ES-I3 (cell line): ENCODE data around the gene CDC27.
A peak's percentile ranks its signal among the peaks of the same experiment; 100 is the strongest.
"Not testable (repeated sequence)": the region's sequence is repeated elsewhere in the genome, so short reads cannot be mapped to it uniquely, and the experiment has no call there.

ENCODE experiments used
- H3K36me3 ChIP-seq: 2 replicates; pipeline ENCODE4 v1.6.1; 2013; ENCODE audit warnings: mild to moderate bottlenecking, low read length, control low read depth, moderate library complexity; ENCODE audit not compliant: insufficient read depth
- H3K4me1 ChIP-seq: 2 replicates; pipeline ENCODE4 v1.6.1; 2013; ENCODE audit warnings: mild to moderate bottlenecking, control low read depth, low read length; ENCODE audit not compliant: insufficient read depth
- H3K9ac ChIP-seq: 2 replicates; pipeline ENCODE4 v1.6.1; 2013; ENCODE audit warnings: low read depth, mild to moderate bottlenecking, low read length, moderate library complexity
- H3K9me3 ChIP-seq: 2 replicates; pipeline ENCODE4 v1.6.1; 2013; ENCODE audit warnings: mild to moderate bottlenecking, low read length, moderate library complexity; ENCODE audit not compliant: control insufficient read depth, insufficient read depth

Gene CDC27

GRCh38 chr17:47105246-47105645, 83.8 kb downstream of the CDC27 start:
- H3K9me3 ChIP-seq, H3K36me3 ChIP-seq, H3K9ac ChIP-seq, H3K4me1 ChIP-seq: not testable (repeated sequence)

GRCh38 chr17:47102914-47103313, 86.2 kb downstream of the CDC27 start:
- no peaks in the 10 kb centered on the region; the same call in 1 of the 2 replicates for H3K4me1 ChIP-seq
- no peaks in the 10 kb centered on the region for H3K9me3 ChIP-seq
- H3K9ac ChIP-seq = no peak overlapping the region
- H3K36me3 ChIP-seq = no peaks in the 10 kb centered on the region

- Histone ChIP-seq H3K9ac (peak overlapping the region; percentile 99), H3K9me3 (no peaks in the 10 kb centered on the region)
Observed at GRCh38 chr17:47099987-47100711, 88.9 kb downstream of the CDC27 start.

GRCh38 chr17:47099451-47099986, 89.6 kb downstream of the CDC27 start:
- Histone ChIP-seq H3K4me1 (no peaks in the 10 kb centered on the region; the same call in 1 of the 2 replicates), H3K9me3 (no peaks in the 10 kb centered on the region), H3K36me3 (peaks cover 2% of the 10 kb centered on the region; the same call in 1 of the 2 replicates), H3K9ac (peak overlapping the region; percentile 99)

More at GRCh38 chr17:47099987-47100711, 88.9 kb downstream of the CDC27 start:
- H3K4me1 ChIP-seq = no peaks in the 10 kb centered on the region; the same call in 1 of the 2 replicates
- H3K36me3 ChIP-seq = peaks cover 2% of the 10 kb centered on the region; the same call in 1 of the 2 replicates

- Histone ChIP-seq H3K9ac (no peak overlapping the region), H3K36me3 (peaks cover 2% of the 10 kb centered on the region; the same call in 1 of the 2 replicates), H3K4me1 (no peaks in the 10 kb centered on the region; the same call in 1 of the 2 replicates), H3K9me3 (no peaks in the 10 kb centered on the region)
Observed at GRCh38 chr17:47096343-47096742, 92.8 kb downstream of the CDC27 start.

GRCh38 chr17:47095268-47095667, 93.8 kb downstream of the CDC27 start:
- Histone ChIP-seq H3K36me3 (peaks cover 2% of the 10 kb centered on the region; the same call in 1 of the 2 replicates), H3K9me3 (no peaks in the 10 kb centered on the region), H3K9ac (no peak overlapping the region), H3K4me1 (no peaks in the 10 kb centered on the region; the same call in 1 of the 2 replicates)

GRCh38 chr17:47087093-47087492, 102.0 kb downstream of the CDC27 start:
- Histone ChIP-seq H3K4me1 (no peaks in the 10 kb centered on the region), H3K9me3 (no peaks in the 10 kb centered on the region), H3K9ac (no peak overlapping the region), H3K36me3 (no peaks in the 10 kb centered on the region)

- Histone ChIP-seq H3K4me1 (no peaks in the 10 kb centered on the region), H3K9ac (no peak overlapping the region), H3K36me3 (no peaks in the 10 kb centered on the region), H3K9me3 (no peaks in the 10 kb centered on the region)
Observed at GRCh38 chr17:47085736-47086135, 103.4 kb downstream of the CDC27 start.

- Histone ChIP-seq H3K9ac (no peak overlapping the region), H3K36me3 (no peaks in the 10 kb centered on the region), H3K9me3 (no peaks in the 10 kb centered on the region), H3K4me1 (no peaks in the 10 kb centered on the region)
Observed at GRCh38 chr17:47078801-47079200, 110.3 kb downstream of the CDC27 start.

GRCh38 chr17:47077576-47077975, 111.5 kb downstream of the CDC27 start:
- H3K9ac ChIP-seq = no peak overlapping the region
- H3K36me3 ChIP-seq = no peaks in the 10 kb centered on the region
- no peaks in the 10 kb centered on the region for H3K4me1 ChIP-seq
- no peaks in the 10 kb centered on the region for H3K9me3 ChIP-seq

- Histone ChIP-seq H3K9ac (no peak overlapping the region), H3K36me3 (no peaks in the 10 kb centered on the region), H3K9me3 (no peaks in the 10 kb centered on the region), H3K4me1 (no peaks in the 10 kb centered on the region)
Observed at GRCh38 chr17:47076171-47076570, 112.9 kb downstream of the CDC27 start.

GRCh38 chr17:47074361-47074760, 114.7 kb downstream of the CDC27 start:
- not testable (repeated sequence) for H3K9me3 ChIP-seq, H3K9ac ChIP-seq, H3K4me1 ChIP-seq, H3K36me3 ChIP-seq

GRCh38 chr17:47073629-47074028, 115.5 kb downstream of the CDC27 start:
- H3K9me3 ChIP-seq, H3K36me3 ChIP-seq, H3K4me1 ChIP-seq, H3K9ac ChIP-seq: not testable (repeated sequence)

- H3K4me1 ChIP-seq = no peaks in the 10 kb centered on the region
- no peak overlapping the region for H3K9ac ChIP-seq
- no peaks in the 10 kb centered on the region for H3K9me3 ChIP-seq
- no peaks in the 10 kb centered on the region for H3K36me3 ChIP-seq
Observed at GRCh38 chr17:47072886-47073285, 116.2 kb downstream of the CDC27 start.

- H3K9ac ChIP-seq = not testable (repeated sequence)
Observed at GRCh38 chr17:47071171-47071570, 117.9 kb downstream of the CDC27 start.

More at GRCh38 chr17:47071171-47071570, 117.9 kb downstream of the CDC27 start:
- not testable (repeated sequence) for H3K9me3 ChIP-seq, H3K4me1 ChIP-seq, H3K36me3 ChIP-seq
